Inferior parietal cortex (tissue), 1 donor: ENCODE data around the gene CAND1.
A peak's percentile ranks its signal among the peaks of the same experiment; 100 is the strongest.

Source experiments
- DNase-seq: peaks from one replicate; pipeline ENCODE4 v3.0.0-alpha.2; 2016; ENCODE audit errors: extremely low spot score

The CAND1 gene

GRCh38 chr12:67344979-67345710, 76.0 kb downstream of the CAND1 start:
- no peak for DNase-seq

- no peak for DNase-seq
These were observed 79.5 kb downstream of the CAND1 start for GRCh38 chr12:67348683-67349082.

- DNase-seq, result no peak
These were observed 83.5 kb downstream of the CAND1 start for GRCh38 chr12:67352682-67353081.

GRCh38 chr12:67354322-67354721, 85.2 kb downstream of the CAND1 start:
- no peak for DNase-seq

GRCh38 chr12:67354966-67355365, 85.8 kb downstream of the CAND1 start:
- no peak for DNase-seq

- DNase-seq, result peak; percentile 79
These were observed 86.5 kb downstream of the CAND1 start for GRCh38 chr12:67355428-67356379.

GRCh38 chr12:67356380-67356774, 87.2 kb downstream of the CAND1 start:
- DNase-seq, result no peak

- DNase-seq, result no peak
These were observed 88.4 kb downstream of the CAND1 start for GRCh38 chr12:67357376-67358125.

GRCh38 chr12:67358781-67359338, 89.7 kb downstream of the CAND1 start:
- DNase-seq, result no peak

GRCh38 chr12:67362526-67362925, 93.4 kb downstream of the CAND1 start:
- DNase-seq, result no peak

- DNase-seq, result no peak
These were observed 95.1 kb downstream of the CAND1 start for GRCh38 chr12:67364228-67364627.

GRCh38 chr12:67365131-67365530, 96.0 kb downstream of the CAND1 start:
- DNase-seq, result no peak

GRCh38 chr12:67367843-67368242, 98.7 kb downstream of the CAND1 start:
- no peak for DNase-seq
